Occipital lobe (tissue), 2 donors: ENCODE data around the gene TRIM62. TPM values are rescaled to one million over a fixed set of nuclear protein-coding genes. Genes with fewer than 3 reads are reported as not detected.

Source experiments
- DNase-seq: peaks from one replicate; lab custom pipeline; 2025; lab: John Stamatoyannopoulos, UW
- total RNA-seq: library from RNA; depleted of rRNA; stranded (reverse); fragments of >200 nt; gene quantifications from one replicate; pipeline ENCODE4 v1.2.3, GENCODE V29; 2014

Gene TRIM62
- total RNA-seq, 1 donor from 2014 or later: 2.7 TPM

- DNase-seq: peak; percentile 71
Measured at GRCh38 chr1:33161061-33161681, 20.7 kb downstream of the TRIM62 start.

GRCh38 chr1:33159577-33159976 is 22.3 kb downstream of the TRIM62 start:
- no peak for DNase-seq

- DNase-seq: no peak
Measured at GRCh38 chr1:33158366-33158765, 23.5 kb downstream of the TRIM62 start.

- no peak for DNase-seq
Measured at GRCh38 chr1:33157131-33157530, 24.7 kb downstream of the TRIM62 start.

GRCh38 chr1:33155877-33156538 is 25.8 kb downstream of the TRIM62 start:
- no peak for DNase-seq

- DNase-seq: no peak
Measured at GRCh38 chr1:33153650-33154049, 28.2 kb downstream of the TRIM62 start.

- DNase-seq: peak; percentile 49
Measured at GRCh38 chr1:33152685-33153432, 29.0 kb downstream of the TRIM62 start.

- no peak for DNase-seq
Measured at GRCh38 chr1:33151116-33151515, 30.7 kb downstream of the TRIM62 start.

GRCh38 chr1:33150522-33150921 is 31.3 kb downstream of the TRIM62 start:
- no peak for DNase-seq

- DNase-seq: no peak
Measured at GRCh38 chr1:33149453-33150190, 32.2 kb downstream of the TRIM62 start.

GRCh38 chr1:33148615-33149014 is 33.2 kb downstream of the TRIM62 start:
- DNase-seq: no peak

- DNase-seq: no peak
Measured at GRCh38 chr1:33147997-33148314, 33.9 kb downstream of the TRIM62 start.

GRCh38 chr1:33147275-33147996 is 34.4 kb downstream of the TRIM62 start:
- no peak for DNase-seq

- no peak for DNase-seq
Measured at GRCh38 chr1:33146003-33146402, 35.8 kb downstream of the TRIM62 start.

GRCh38 chr1:33143698-33144097 is 38.1 kb downstream of the TRIM62 start:
- DNase-seq: no peak

- DNase-seq: no peak
Measured at GRCh38 chr1:33143176-33143575, 38.7 kb downstream of the TRIM62 start.

- no peak for DNase-seq
Measured at GRCh38 chr1:33142483-33143064, 39.3 kb downstream of the TRIM62 start.

- DNase-seq: no peak
Measured at GRCh38 chr1:33141781-33142180, 40.1 kb downstream of the TRIM62 start.

GRCh38 chr1:33141216-33141615 is 40.6 kb downstream of the TRIM62 start:
- DNase-seq: no peak

GRCh38 chr1:33140153-33141149 is 41.4 kb downstream of the TRIM62 start:
- no peak for DNase-seq
